Measurements from ENCODE around the gene SPSB1. TPM values are rescaled to one million over a fixed set of nuclear protein-coding genes. Genes with fewer than 3 reads are reported as not detected.
A peak's percentile ranks its signal among the peaks of the same experiment; 100 is the strongest.
"Not testable (repeated sequence)": the region's sequence is repeated elsewhere in the genome, so short reads cannot be mapped to it uniquely, and the experiment has no call there.

The SPSB1 gene
- total RNA-seq, 1 experiment from 2014 or later: 34.0 TPM

GRCh38 chr1:9363061-9363471 is 70.4 kb downstream of the SPSB1 start:
- DNase-seq (ENCODE audit: low read depth): no peak

GRCh38 chr1:9366298-9366697 is 73.6 kb downstream of the SPSB1 start:
- no peak for DNase-seq (ENCODE audit: low read depth)

GRCh38 chr1:9366943-9367780 is 74.5 kb downstream of the SPSB1 start:
- no peak for DNase-seq (ENCODE audit: low read depth)

GRCh38 chr1:9367806-9368205 is 75.1 kb downstream of the SPSB1 start:
- no peak for DNase-seq (ENCODE audit: low read depth)

GRCh38 chr1:9368356-9368755 is 75.7 kb downstream of the SPSB1 start:
- no peak for DNase-seq (ENCODE audit: low read depth)

- DNase-seq (ENCODE audit: low read depth): no peak
Measured at GRCh38 chr1:9369964-9370788, 77.5 kb downstream of the SPSB1 start.

- DNase-seq (ENCODE audit: low read depth): peak; percentile 55
Measured at GRCh38 chr1:9371391-9371935, 78.8 kb downstream of the SPSB1 start.

- DNase-seq (ENCODE audit: low read depth): no peak
Measured at GRCh38 chr1:9371951-9372350, 79.3 kb downstream of the SPSB1 start.

GRCh38 chr1:9373619-9374018 is 80.9 kb downstream of the SPSB1 start:
- no peak for DNase-seq (ENCODE audit: low read depth)

GRCh38 chr1:9374748-9375341 is 82.2 kb downstream of the SPSB1 start:
- DNase-seq (ENCODE audit: low read depth): no peak

GRCh38 chr1:9375912-9376311 is 83.2 kb downstream of the SPSB1 start:
- no peak for DNase-seq (ENCODE audit: low read depth)

GRCh38 chr1:9376430-9376829 is 83.7 kb downstream of the SPSB1 start:
- DNase-seq (ENCODE audit: low read depth): no peak

GRCh38 chr1:9376886-9377333 is 84.2 kb downstream of the SPSB1 start:
- peak; percentile 81 for DNase-seq (ENCODE audit: low read depth)

GRCh38 chr1:9378801-9379200 is 86.1 kb downstream of the SPSB1 start:
- no peak for DNase-seq (ENCODE audit: low read depth)

GRCh38 chr1:9380711-9381110 is 88.0 kb downstream of the SPSB1 start:
- DNase-seq (ENCODE audit: low read depth): no peak

- no peak for DNase-seq (ENCODE audit: low read depth)
Measured at GRCh38 chr1:9382643-9383491, 90.2 kb downstream of the SPSB1 start.

- no peak for DNase-seq (ENCODE audit: low read depth)
Measured at GRCh38 chr1:9384128-9384527, 91.4 kb downstream of the SPSB1 start.

GRCh38 chr1:9384751-9385245 is 92.1 kb downstream of the SPSB1 start:
- peak; percentile 50 for DNase-seq (ENCODE audit: low read depth)

GRCh38 chr1:9385392-9385791 is 92.7 kb downstream of the SPSB1 start:
- DNase-seq (ENCODE audit: low read depth): not testable (repeated sequence)

- no peak for DNase-seq (ENCODE audit: low read depth)
Measured at GRCh38 chr1:9385801-9386573, 93.3 kb downstream of the SPSB1 start.

Data from LHCN-M2 (cell line).